ENCODE results near the gene AMOTL2.

GRCh38 chr3:134381831-134382442, 7.7 kb upstream of the AMOTL2 start:
- TF ChIP-seq, protein P1, sequence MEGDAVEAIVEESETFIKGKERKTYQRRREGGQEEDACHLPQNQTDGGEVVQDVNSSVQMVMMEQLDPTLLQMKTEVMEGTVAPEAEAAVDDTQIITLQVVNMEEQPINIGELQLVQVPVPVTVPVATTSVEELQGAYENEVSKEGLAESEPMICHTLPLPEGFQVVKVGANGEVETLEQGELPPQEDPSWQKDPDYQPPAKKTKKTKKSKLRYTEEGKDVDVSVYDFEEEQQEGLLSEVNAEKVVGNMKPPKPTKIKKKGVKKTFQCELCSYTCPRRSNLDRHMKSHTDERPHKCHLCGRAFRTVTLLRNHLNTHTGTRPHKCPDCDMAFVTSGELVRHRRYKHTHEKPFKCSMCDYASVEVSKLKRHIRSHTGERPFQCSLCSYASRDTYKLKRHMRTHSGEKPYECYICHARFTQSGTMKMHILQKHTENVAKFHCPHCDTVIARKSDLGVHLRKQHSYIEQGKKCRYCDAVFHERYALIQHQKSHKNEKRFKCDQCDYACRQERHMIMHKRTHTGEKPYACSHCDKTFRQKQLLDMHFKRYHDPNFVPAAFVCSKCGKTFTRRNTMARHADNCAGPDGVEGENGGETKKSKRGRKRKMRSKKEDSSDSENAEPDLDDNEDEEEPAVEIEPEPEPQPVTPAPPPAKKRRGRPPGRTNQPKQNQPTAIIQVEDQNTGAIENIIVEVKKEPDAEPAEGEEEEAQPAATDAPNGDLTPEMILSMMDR (conservative IDR thresholded peaks at IDR 0.05 in 1 of 2, IDR thresholded peaks at IDR 0.05 in 1 of 2; ENCODE audit: extremely low read depth in 1 of 2, insufficient read depth in 1 of 2, low read depth in 1 of 2, low read length in 2 of 2): no peak
- TF ChIP-seq EZH2 (IDR thresholded peaks at IDR 0.05; ENCODE audit: borderline replicate concordance, low read length): no peak
